ENCODE measurements around the gene PPM1A. TPM values are rescaled to one million over a fixed set of nuclear protein-coding genes. Genes with fewer than 3 reads are reported as not detected.
A peak's percentile ranks its signal among the peaks of the same experiment; 100 is the strongest.

Gene PPM1A
- 14.7 and 26.2 TPM in 2 replicates for total RNA-seq

DNA sequence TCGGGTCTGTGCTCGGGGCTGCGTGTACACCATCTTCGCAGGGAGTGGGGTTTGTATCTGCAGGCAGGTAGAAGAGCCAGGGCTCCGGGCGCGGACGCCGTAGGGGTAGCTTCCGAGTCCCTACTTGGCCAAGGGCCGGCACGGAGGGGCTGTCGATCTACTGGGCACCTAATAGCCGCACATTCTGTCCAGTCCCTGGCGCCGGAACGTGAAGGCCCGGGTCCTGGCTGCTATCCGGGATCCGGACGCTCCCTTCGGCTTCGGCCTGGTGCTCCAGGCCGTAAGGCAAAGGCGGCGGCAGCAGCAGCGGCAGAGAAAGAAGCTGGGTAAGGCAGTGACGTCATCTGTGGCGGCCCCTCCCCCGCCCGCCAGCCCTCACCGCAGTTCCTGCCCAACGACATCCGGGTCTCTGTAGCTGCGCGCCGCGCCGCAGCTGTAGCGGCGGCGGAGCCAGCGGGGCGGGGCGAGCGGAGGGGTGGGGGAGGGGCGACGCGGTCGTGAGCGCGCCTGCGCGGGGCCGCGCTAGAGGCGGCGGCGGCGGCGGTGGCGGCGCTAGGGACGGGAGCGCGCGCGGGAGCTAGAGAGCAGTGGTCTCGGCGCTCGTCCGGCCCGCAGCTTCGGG lies at the start of gene PPM1A:
Gene PPM1A, plus strand, starts transcription at position 525 of the 622 bp plus-strand sequence. CDS start 33,483 bp downstream, outside the sequence.
- peak; percentile 79 for DNase-seq (ENCODE audit: low read depth, low spot score)

GRCh38 chr14:60199321-60199720 lies 49.7 kb upstream of the PPM1A start:
- DNase-seq (ENCODE audit: low read depth, low spot score), result no peak

DNA sequence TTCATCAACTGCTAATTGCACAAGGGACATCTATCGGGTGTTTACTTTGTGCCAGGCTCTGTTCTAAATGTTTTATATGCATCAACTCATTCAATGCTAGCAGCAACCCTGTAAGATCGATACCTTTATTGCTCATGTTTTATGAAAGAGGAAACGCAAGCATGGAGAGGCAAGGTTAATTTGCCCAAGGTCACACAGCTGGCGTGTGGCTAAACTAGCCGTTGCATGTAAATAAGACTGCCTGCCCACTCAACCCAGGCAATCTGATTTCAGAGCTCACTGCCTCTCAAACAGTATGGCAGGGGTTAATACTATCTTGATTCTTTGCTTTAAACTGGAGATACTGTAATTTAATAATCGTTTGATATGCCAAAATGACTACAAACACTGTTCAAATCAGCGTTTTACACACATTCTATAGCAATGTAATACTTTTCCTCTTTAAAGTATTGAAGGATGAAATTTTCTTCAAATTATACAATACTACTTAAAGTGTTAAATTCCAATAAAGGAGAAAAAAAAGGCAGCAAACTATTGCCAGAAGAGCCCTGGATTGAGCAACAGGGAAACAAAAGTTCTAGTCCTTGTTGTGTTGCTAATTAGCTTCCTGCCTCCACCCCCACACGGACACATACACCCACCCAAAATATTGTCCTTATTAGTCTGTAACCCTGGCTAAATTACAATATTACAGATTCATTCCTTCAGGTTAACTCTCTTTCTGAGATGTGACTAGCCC lies 44.7 kb upstream of the PPM1A start:
- no peak for DNase-seq (ENCODE audit: low read depth, low spot score)

DNA sequence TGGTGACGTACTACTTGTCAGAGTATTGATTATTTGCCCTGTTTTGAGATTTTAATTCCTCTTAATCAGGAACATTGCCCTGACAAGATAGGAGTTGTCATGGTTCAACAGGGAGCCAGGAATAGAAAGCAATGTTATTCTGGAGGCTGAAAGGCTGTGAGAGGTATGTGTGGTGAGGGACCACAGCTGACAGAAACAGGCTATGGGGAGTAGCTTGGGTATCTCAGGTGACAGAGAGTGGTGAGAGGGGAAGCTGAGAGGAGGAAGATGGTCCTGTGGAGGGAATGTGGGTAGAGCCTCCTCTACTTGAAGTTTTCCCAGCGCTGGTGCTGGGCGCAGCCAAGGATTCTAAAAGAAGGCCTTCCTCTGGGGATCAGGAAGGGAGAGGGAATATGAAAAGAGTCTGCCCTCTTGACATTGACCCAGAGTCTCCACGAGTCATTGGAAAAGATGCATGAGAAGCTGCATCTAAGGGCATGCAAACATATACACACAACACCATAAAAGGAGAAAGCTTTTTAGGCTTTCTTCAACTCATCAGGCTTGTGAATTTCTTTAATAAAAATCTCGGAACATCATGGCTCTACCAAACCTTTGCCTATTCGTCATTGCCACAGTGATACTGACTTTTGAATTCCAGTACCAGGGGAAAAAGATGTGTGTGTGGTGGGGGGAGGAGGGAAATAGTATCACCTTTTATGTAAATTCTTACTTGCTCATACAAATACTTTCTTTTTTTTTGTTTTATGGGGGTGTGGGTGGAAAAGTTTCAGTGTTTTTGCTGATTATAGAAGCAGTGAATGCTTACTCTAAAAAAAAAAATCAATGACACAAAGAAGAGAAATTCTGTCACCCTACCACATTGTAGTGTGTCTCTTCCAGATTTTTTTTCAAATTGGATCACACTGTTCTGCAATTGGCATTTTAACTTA lies 43.9 kb upstream of the PPM1A start:
- DNase-seq (ENCODE audit: low read depth, low spot score), result no peak

GRCh38 chr14:60206249-60206670 lies 42.8 kb upstream of the PPM1A start:
- no peak for DNase-seq (ENCODE audit: low read depth, low spot score)

GRCh38 chr14:60206837-60207533 lies 42.0 kb upstream of the PPM1A start:
- no peak for DNase-seq (ENCODE audit: low read depth, low spot score)

- no peak for DNase-seq (ENCODE audit: low read depth, low spot score)
These were observed 38.3 kb upstream of the PPM1A start for GRCh38 chr14:60210703-60211102.

GRCh38 chr14:60211153-60211552 lies 37.9 kb upstream of the PPM1A start:
- no peak for DNase-seq (ENCODE audit: low read depth, low spot score)

DNA sequence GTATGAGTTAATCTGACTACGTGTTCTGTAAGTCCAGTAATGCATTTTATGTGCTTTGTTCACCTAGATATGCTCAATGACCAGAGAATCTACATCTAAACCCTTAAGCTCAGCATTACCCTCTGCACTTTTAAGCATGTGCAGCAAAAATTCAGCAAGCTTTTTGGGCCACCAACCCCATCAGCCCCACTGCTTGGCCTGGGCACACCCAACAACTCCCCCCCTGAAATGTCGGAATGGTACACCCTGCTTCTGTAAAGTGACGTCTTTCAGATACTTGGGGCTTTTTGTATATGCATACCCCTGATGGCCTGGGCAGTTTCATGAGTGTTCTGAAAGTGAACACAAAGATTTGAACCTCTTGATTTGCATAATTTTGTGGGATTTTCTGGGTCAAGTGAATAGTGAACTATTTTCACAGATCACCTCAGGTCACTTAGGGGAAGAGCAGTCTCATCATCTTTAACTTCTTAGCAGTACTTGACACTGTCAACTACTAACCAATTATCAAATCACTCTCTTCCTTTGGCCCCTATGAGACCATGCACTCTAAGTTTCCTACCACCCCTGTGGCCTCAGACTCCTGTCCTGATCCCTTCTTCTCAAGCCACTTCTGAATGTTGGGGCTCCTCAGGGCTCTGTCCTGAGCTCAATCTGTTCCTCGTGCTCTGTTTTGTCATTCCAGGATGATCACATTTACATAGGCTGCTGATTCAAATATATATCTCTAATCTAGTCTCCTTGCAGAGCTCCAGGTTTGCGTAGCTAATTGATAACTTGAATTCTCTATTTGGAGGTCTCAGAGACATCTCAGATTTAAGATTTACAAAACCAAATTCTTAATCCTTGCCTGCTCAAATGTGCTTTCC lies 36.3 kb upstream of the PPM1A start:
- DNase-seq (ENCODE audit: low read depth, low spot score), result no peak

GRCh38 chr14:60214003-60214402 lies 35.0 kb upstream of the PPM1A start:
- DNase-seq (ENCODE audit: low read depth, low spot score), result no peak

GRCh38 chr14:60214415-60215126 lies 34.5 kb upstream of the PPM1A start:
- DNase-seq (ENCODE audit: low read depth, low spot score), result no peak

- no peak for DNase-seq (ENCODE audit: low read depth, low spot score)
These were observed 33.9 kb upstream of the PPM1A start for GRCh38 chr14:60215127-60215444.

GRCh38 chr14:60215520-60216420 lies 33.3 kb upstream of the PPM1A start:
- DNase-seq (ENCODE audit: low read depth, low spot score), result no peak

DNA sequence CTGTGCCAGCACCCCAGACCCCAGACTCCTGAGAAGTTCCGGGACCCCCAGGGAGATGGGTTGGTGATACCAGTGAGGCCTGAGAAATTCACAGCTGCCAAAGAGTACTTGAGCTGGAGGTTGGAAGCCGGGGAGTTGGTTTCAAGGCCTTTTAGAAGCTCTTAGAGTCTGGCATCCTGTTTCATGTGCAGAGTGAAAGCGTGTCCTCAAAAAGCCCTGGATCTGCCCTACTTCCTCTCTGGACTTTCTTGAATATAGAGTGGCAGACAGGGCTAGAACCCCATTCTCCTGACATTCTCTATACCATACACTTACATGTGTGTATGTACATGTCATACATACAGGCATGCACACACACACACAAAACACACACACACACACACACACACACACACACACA lies 31.3 kb upstream of the PPM1A start:
- DNase-seq (ENCODE audit: low read depth, low spot score), result no peak

DNA sequence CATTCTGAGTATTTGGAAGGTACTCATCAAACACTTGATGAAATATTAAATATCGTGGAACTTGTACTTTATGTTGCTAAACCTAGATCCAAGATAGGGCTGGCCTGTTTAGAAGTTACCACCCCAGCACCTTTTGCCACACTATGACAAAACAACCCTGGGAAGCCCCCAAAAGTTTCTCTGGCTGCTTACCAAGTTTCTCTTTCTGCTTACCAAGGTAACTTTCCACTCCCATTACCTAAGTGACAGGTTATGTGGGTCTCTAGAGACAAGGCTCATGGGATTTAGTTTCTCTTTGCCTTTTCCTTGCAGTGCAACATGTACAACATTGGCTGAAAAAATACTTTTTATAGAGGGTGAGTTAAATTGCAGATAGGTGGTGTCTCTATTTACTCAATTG lies 28.9 kb upstream of the PPM1A start:
- no peak for DNase-seq (ENCODE audit: low read depth, low spot score)

- DNase-seq (ENCODE audit: low read depth, low spot score), result no peak
These were observed 28.1 kb upstream of the PPM1A start for GRCh38 chr14:60220917-60221316.

GRCh38 chr14:60221457-60221856 lies 27.6 kb upstream of the PPM1A start:
- no peak for DNase-seq (ENCODE audit: low read depth, low spot score)

DNA sequence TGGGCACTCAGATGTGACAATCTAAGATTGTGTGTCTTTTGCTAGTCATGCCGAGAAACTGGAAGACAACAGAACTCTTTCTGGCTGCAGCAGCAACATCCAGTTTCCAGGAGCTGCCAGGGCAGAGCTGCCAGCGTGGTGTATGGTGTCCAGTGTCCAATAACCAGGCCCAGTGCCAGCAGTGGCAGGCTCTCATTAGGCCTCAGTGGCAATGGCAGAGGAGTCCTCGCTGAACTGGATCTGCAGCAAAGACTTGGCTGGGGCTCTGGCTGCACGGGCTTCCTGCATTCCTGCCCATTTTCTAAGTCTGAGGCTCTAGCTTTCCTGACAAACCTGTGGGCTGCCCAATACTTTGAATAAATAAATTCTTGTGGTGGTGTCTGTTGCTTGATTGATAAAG lies 26.2 kb upstream of the PPM1A start:
- no peak for DNase-seq (ENCODE audit: low read depth, low spot score)

DNA sequence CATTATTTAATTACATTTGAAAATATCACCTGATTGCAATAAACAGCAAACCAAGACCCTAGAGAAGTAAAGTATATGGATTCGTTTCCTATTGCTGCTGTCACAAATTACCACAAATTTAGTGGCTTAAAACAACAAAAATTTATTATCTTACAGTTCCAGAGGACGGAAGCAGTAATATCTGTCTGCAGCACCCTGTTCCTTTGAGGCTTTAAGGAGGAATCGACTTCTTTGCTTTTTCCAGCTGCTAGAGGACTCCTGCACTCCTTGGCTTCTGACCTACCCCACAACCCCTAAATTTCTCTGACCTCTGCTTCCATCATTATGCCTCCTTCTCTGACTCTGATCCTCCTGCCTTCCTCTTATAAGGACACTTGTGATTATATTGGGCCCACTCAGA lies 23.8 kb upstream of the PPM1A start:
- DNase-seq (ENCODE audit: low read depth, low spot score), result no peak

Measured in pulmonary artery endothelial cell (primary cell).